Neural progenitor cell (in vitro differentiated cells): ENCODE data around the gene ADH1C. TPM values are rescaled to one million over a fixed set of nuclear protein-coding genes. Genes with fewer than 3 reads are reported as not detected.

Experiments
- DNase-seq: peaks from one replicate; pipeline ENCODE4 v3.0.0-alpha.2; 2016; ENCODE audit warnings: low spot score
- H2AFZ ChIP-seq: fragments of 200-600 bp; sonication (generic); replicated peaks from 2 replicates; pipeline ENCODE4 v1.6.1; 2016; ENCODE audit warnings: antibody characterized with exemption
- H3F3A ChIP-seq: fragments of 200-600 bp; sonication (generic); 2 replicates; pipeline ENCODE4 v1.6.1; 2016; ENCODE audit warnings: antibody characterized with exemption, low read depth
- H3K27ac ChIP-seq: fragments of 200-600 bp; sonication (generic); 2 replicates; pipeline ENCODE4 v1.5.1; 2016; ENCODE audit warnings: mild to moderate bottlenecking
- H3K27me3 ChIP-seq: fragments of 200-600 bp; sonication (generic); 2 replicates; pipeline ENCODE4 v1.6.1; 2016; ENCODE audit warnings: mild to moderate bottlenecking, moderate library complexity
- H3K36me3 ChIP-seq: fragments of 200-600 bp; sonication (generic); 2 replicates; pipeline ENCODE4 v1.5.1; 2016
- H3K4me1 ChIP-seq: fragments of 200-600 bp; sonication (generic); 2 replicates; pipeline ENCODE4 v1.6.1; 2016; ENCODE audit warnings: mixed run types
- H3K4me2 ChIP-seq: fragments of 200-600 bp; sonication (generic); 2 replicates; pipeline ENCODE4 v1.6.1; 2016
- H3K4me3 ChIP-seq: fragments of 200-600 bp; sonication (generic); 2 replicates; pipeline ENCODE4 v1.5.1; 2016
- H3K79me2 ChIP-seq: fragments of 200-600 bp; sonication (generic); 2 replicates; pipeline ENCODE4 v1.6.1; 2016; ENCODE audit warnings: low read depth
- H3K9ac ChIP-seq: fragments of 200-600 bp; sonication (generic); 2 replicates; pipeline ENCODE4 v1.6.1; 2016
- H3K9me3 ChIP-seq: fragments of 200-600 bp; sonication (generic); 2 replicates; pipeline ENCODE4 v1.5.1; 2016; ENCODE audit warnings: low read depth
- H4K20me1 ChIP-seq: fragments of 200-600 bp; sonication (generic); 2 replicates; pipeline ENCODE4 v1.6.1; 2016; ENCODE audit warnings: low read depth
- H3K27ac Mint-ChIP-seq: 3 replicates; pipeline ENCODE4 v1.8.0; 2021; ENCODE audit warnings: mixed read lengths
- H3K27me3 Mint-ChIP-seq: 2 replicates; pipeline ENCODE4 v1.8.0; 2022; ENCODE audit warnings: low read depth, mild to moderate bottlenecking, inconsistent platforms, moderate library complexity, mixed read lengths; ENCODE audit not compliant: insufficient read depth
- H3K36me3 Mint-ChIP-seq: 3 replicates; pipeline ENCODE4 v1.8.0; 2021; ENCODE audit warnings: mixed read lengths
- H3K4me1 Mint-ChIP-seq: 3 replicates; pipeline ENCODE4 v1.8.0; 2021; ENCODE audit warnings: mixed read lengths
- H3K4me3 Mint-ChIP-seq: 3 replicates; pipeline ENCODE4 v1.8.0; 2021; ENCODE audit warnings: mild to moderate bottlenecking, moderate library complexity, mixed read lengths
- H3K9me3 Mint-ChIP-seq: 3 replicates; pipeline ENCODE4 v1.8.0; 2020; ENCODE audit warnings: mixed read lengths
- CTCF ChIP-seq: fragments of 200-600 bp; sonication (generic); IDR thresholded peaks from 2 replicates; pipeline ENCODE4 v1.5.1; 2017; ENCODE audit warnings: antibody characterized with exemption, mild to moderate bottlenecking
- EZH2 ChIP-seq: fragments of 200-600 bp; sonication (generic); IDR thresholded peaks from 2 replicates; pipeline ENCODE4 v1.6.1; 2017; ENCODE audit warnings: antibody characterized with exemption, mild to moderate bottlenecking, moderate library complexity
- EZH2phosphoT487 ChIP-seq: fragments of 200-600 bp; sonication (generic); IDR thresholded peaks from 2 replicates; pipeline ENCODE4 v1.6.1; 2017; ENCODE audit warnings: antibody characterized with exemption
- total RNA-seq: library from RNA; depleted of rRNA; stranded (reverse); fragments of >200 nt; gene quantifications from 2 replicates; pipeline ENCODE4 v1.2.3, GENCODE V29; 2015; ENCODE audit warnings: low replicate concordance

ADH1C gene
- total RNA-seq, 1 donor from 2014 or later, result not detected

DNA sequence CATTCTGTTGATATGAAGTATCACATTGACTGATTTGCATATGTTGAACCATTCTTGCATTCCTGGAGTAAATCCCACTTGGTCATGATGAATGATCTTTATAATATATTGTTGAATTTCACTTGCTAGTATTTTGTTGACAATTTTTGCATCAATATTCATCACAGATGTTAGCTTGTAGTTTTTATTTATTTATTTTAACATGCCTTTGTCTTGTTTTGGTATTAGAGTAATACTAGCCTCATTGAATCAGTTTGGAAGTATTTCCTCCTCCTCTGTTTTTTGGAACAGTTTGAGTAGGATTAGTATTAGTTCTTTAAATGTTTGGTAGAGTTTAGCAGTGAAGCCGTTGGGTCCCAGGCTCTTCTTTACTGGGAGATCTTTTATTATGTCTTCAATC, 13.9 kb upstream of the ADH1C start:
- H3K4me3 ChIP-seq, result no peak overlapping the region
- H3K36me3 ChIP-seq, result no peaks in the 10 kb centered on the region
- H3K4me3 Mint-ChIP-seq, result no peak overlapping the region
- no peak overlapping the region for H3K9ac ChIP-seq
- H3K4me1 ChIP-seq, result no peaks in the 10 kb centered on the region
- no peaks in the 10 kb centered on the region for H3K27me3 ChIP-seq
- H3K9me3 Mint-ChIP-seq, result peaks cover 9% of the 10 kb centered on the region
- H3K36me3 Mint-ChIP-seq, result no peaks in the 10 kb centered on the region
- peaks cover 5% of the 10 kb centered on the region for H3K27me3 Mint-ChIP-seq
- H2AFZ ChIP-seq, result no peak overlapping the region
- DNase-seq, result no peak
- no peak overlapping the region for H3K4me2 ChIP-seq
- H4K20me1 ChIP-seq, result no peaks in the 10 kb centered on the region
- no peaks in the 10 kb centered on the region for H3F3A ChIP-seq
- peaks cover 6% of the 10 kb centered on the region for H3K9me3 ChIP-seq
- H3K4me1 Mint-ChIP-seq, result no peaks in the 10 kb centered on the region
- no peak overlapping the region for H3K27ac ChIP-seq
- H3K79me2 ChIP-seq, result no peaks in the 10 kb centered on the region
- TF ChIP-seq CTCF (no peak), EZH2 (no peak), EZH2phosphoT487 (no peak)
- no peak overlapping the region for H3K27ac Mint-ChIP-seq

GRCh38 chr4:99362768-99363167, 10.2 kb upstream of the ADH1C start:
- Histone ChIP-seq H3K36me3 (no peaks in the 10 kb centered on the region), H3F3A (no peaks in the 10 kb centered on the region), H3K9ac (no peak overlapping the region), H3K4me1 (no peaks in the 10 kb centered on the region), H3K4me3 (no peak overlapping the region), H2AFZ (no peak overlapping the region), H3K79me2 (no peaks in the 10 kb centered on the region), H3K27me3 (no peaks in the 10 kb centered on the region), H4K20me1 (no peaks in the 10 kb centered on the region), H3K4me2 (no peak overlapping the region), H3K9me3 (peaks cover 6% of the 10 kb centered on the region), H3K27ac (no peak overlapping the region)
- TF ChIP-seq EZH2 (no peak), EZH2phosphoT487 (no peak), CTCF (no peak)
- H3K27me3 Mint-ChIP-seq, result peaks cover 2% of the 10 kb centered on the region
- no peak overlapping the region for H3K4me3 Mint-ChIP-seq
- H3K27ac Mint-ChIP-seq, result no peak overlapping the region
- no peak for DNase-seq
- H3K36me3 Mint-ChIP-seq, result no peaks in the 10 kb centered on the region
- H3K4me1 Mint-ChIP-seq, result no peaks in the 10 kb centered on the region
- H3K9me3 Mint-ChIP-seq, result peaks cover 14% of the 10 kb centered on the region

DNA sequence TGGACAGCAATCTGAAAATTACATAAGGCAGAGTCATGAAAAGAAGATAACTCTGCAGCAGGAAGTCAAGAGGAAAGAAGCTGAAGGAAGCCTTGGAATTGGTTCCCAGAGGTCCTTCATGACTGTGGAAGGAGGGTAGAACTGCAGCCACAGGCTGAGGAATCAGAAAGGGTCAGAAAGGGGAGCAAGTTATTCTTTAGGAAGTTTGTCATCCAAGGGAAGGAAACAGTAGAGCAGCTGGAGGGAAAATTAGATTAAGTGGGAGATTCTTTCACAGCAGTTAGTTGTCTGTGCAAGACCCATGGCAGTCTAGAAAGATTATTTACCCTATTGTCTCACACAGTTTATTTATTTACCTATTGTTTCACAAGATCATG, 9.3 kb upstream of the ADH1C start:
- Histone ChIP-seq H3K4me3 (no peak overlapping the region), H3K4me2 (no peak overlapping the region), H3K9ac (no peak overlapping the region), H3K27ac (no peak overlapping the region), H3F3A (no peaks in the 10 kb centered on the region), H3K9me3 (peaks cover 6% of the 10 kb centered on the region), H2AFZ (no peak overlapping the region), H3K4me1 (no peaks in the 10 kb centered on the region), H3K79me2 (no peaks in the 10 kb centered on the region), H4K20me1 (no peaks in the 10 kb centered on the region), H3K36me3 (no peaks in the 10 kb centered on the region), H3K27me3 (no peaks in the 10 kb centered on the region)
- Mint-ChIP-seq H3K4me3 (no peak overlapping the region), H3K4me1 (no peaks in the 10 kb centered on the region), H3K27ac (no peak overlapping the region), H3K9me3 (peaks cover 14% of the 10 kb centered on the region), H3K27me3 (peaks cover 2% of the 10 kb centered on the region), H3K36me3 (no peaks in the 10 kb centered on the region)
- no peak for DNase-seq
- no peak for TF ChIP-seq EZH2
- TF ChIP-seq EZH2phosphoT487, result no peak
- TF ChIP-seq CTCF, result no peak
